NOMO-1 treated with DMSO at 0.1 percent for 48 hours (cell line): Measurements from ENCODE around the gene KIAA2012.
A peak's percentile ranks its signal among the peaks of the same experiment; 100 is the strongest.

Experiments used
- DNase-seq: peaks from one replicate; lab custom pipeline; 2025; ENCODE audit not compliant: unreplicated experiment; lab: John Stamatoyannopoulos, UW

Gene KIAA2012

DNA sequence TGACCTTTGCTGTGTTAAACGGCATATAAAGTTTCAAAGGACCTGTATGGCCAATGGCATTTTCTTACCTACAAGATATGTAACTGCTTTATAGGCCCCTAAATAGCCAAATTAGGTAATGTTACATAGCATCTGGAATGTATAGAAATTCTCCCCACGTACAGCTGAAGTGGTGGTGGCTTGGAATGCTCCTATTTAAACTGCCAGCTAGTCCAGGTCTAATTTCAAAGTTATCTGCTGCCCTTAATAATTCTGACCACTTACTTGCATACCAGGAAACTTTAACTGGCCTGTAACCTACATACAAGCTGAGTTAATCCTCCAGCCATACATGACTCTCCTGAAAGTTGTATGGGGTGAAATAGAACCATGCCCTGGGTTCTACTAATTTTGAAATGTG lies 1.3 kb downstream of the KIAA2012 start:
- no peak for DNase-seq

DNA sequence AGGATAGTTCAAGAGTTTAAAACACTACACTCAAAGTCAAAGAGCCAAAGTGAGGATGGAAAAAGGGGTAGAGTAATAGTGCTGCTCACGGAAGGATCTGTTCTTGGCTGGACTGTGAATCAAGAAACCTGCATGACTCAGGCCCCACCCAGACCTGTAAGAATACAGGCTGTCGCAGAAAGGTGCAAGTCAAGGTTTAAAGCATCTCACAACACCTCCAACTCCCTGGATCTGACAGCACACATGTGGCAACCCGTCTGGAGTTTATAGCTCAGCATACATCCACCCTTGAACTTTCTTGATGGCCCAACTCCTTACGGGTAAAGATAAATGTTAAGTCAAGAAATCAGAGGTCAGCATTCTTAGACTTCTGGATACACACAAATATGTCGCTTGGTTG lies 6.3 kb downstream of the KIAA2012 start:
- DNase-seq: no peak

DNA sequence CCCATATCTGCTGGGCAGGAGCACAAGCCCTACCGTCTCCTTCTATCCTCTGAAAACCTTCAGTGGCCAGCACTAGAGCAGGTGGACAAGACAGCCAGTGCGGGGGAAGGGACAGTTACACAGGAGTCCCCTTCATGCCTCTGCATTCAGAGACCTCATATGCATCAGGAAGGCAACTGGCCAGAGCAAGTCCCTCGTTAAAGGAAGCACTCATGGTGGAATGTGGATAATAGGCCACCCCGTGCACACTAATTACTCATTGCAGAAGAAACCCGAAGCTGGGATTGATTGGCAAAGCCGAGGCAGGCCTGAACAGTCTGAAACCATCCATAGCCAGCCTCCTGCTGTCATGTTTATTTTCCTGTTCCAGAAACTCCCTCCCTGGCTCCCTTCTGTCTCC lies 11.2 kb downstream of the KIAA2012 start:
- no peak for DNase-seq

- no peak for DNase-seq
Measured at GRCh38 chr2:202088777-202089176, 15.7 kb downstream of the KIAA2012 start.

GRCh38 chr2:202090530-202090929 lies 17.5 kb downstream of the KIAA2012 start:
- no peak for DNase-seq

- DNase-seq: peak; percentile 38
Measured at GRCh38 chr2:202091476-202091875, 18.4 kb downstream of the KIAA2012 start.

DNA sequence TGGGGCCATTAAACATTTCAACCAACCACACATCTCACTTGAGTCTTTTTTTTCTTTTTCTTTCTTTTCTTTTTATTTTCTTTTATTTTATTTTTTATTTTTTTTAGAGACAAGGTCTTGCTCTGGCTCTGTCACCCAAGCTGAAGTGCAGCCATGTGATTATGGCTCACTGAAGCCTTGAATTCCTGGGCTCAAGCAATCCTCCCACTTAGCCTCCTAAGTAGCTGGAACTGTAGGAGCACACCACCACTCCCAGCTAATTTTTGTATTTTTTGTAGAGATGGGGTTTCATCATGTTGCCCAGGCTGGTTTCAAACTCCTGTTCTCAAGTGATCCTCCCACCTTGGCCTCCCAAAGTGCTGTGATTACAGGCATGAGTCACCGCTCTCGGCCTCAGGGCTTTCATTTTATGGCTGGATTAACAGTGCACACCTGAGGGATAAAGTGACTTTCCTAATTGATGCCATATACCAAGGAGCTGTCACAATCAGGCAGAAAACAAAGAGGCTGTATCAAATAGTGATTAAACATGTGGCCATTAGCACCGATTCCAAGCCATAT lies 21.5 kb downstream of the KIAA2012 start:
- DNase-seq: no peak

DNA sequence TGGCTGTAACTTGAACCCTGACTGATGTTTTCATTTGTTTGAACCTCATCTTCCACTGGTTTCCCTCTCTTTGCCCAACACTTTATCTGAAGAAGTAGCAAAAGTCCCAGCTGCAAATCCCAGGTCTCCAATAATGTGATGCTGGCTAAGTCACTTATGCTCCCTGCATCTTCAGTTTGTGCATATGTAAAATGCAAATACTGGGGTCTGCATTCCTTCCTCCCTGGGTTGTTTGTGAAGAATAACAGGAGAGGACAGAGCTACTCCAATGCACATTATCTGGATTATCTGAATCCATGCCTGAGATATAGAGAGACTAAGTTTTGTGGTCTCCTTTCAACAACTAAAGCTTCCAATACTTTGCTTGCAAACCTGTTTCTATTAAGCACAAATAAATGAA lies 22.2 kb downstream of the KIAA2012 start:
- DNase-seq: no peak

GRCh38 chr2:202096736-202097135 lies 23.7 kb downstream of the KIAA2012 start:
- DNase-seq: no peak

GRCh38 chr2:202098291-202098690 lies 25.2 kb downstream of the KIAA2012 start:
- DNase-seq: no peak

GRCh38 chr2:202099515-202099914 lies 26.5 kb downstream of the KIAA2012 start:
- DNase-seq: no peak

- no peak for DNase-seq
Measured at GRCh38 chr2:202100176-202100575, 27.1 kb downstream of the KIAA2012 start.

DNA sequence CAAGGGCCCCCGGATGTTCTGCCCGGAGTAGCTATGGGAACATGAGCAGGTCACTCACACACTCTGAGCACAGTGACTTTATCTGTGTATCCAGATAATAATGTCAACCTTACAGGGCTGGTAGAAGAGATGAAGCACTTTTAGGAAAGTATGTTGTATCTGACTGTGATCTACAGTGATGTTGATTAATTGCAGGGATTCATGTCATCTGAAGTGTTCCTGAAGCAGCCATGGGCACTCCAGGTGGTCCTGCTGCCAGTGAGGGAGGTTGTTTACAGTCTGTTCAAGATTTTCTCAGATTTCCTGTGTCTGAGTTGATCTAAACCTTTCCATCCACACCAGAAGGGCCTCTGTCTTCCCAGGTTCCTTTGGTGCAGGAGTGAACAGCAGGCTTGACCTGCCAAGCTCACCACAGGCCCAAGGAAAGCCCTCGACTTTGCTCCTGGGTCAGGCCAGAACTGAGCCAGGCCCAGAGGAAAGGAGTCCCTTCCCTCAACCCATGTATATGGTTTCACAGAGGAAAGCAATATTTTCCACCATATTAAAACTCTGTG lies 28.0 kb downstream of the KIAA2012 start:
- no peak for DNase-seq

DNA sequence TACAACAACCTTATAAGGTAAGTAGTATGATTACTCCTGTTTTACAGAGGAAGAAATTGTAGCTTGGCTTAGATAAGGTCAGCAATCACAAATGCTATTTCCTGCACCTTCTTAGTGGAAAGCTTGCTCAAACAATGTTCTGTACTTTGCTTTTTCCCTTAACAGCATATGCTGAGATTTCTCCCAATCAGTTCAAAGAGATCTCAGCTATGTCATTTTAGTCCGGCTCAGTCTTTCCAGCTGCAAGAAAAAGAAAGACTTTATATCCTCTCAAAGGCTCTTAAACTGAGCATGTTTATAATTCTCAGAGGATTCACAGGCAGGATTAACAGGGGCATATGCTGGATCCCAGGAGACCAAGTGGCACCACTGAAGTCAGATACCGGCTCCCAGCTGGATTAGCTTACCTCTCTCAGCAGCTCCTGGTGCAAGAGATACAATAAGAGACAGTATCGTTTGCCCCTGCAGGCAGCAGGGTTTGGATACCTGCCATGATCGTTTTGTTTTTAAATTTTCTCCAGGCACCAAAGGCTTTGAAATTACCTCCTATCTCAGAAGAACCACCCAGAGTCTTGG lies 29.5 kb downstream of the KIAA2012 start:
- no peak for DNase-seq

DNA sequence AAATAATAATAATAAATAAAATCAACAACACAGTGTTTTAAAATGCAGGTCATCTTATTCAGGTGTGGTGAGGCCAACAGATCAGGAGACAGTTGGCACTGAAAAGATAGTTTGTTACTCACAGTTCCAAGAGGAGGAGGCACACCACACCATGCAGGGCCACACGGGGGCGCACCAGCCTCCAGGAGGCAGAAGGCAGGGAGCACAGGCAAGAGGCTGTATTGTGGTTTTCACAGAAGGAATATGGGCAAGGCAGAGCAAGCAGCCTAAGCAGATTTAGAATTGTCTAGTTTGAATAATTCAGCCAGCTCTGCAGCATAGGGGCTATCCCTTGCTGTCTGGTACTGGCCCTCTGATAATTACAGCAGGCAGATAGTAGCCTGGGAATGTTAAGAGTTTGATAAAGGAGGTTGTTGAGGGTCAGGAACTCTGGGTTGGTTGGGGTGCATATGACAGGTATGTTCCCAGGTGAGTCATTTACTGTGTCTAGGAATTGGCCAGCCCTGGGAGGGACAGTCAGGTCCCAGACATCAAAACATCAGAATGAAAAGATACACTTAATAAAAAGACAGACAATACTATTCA lies 31.3 kb downstream of the KIAA2012 start:
- DNase-seq: peak; percentile 67

DNA sequence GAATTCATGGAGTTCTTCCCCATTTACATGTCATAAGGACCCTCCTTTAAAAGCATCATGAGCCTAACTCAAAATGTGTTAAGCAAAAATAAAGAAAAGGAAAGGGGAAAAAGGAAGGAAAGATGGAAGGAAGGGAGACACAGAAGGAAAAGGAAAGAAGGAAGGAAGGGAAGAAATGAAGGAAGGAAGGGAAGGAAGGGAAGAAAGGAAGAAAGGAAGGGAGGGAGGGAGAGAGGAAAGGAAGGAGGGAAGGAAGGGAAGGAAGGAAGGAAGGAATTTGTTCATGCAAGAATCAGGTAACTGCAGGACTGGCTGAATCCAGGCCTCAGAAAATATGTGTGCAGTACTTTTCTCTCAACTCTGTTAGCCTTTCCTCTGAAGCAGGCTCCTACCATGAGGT lies 32.0 kb downstream of the KIAA2012 start:
- no peak for DNase-seq

DNA sequence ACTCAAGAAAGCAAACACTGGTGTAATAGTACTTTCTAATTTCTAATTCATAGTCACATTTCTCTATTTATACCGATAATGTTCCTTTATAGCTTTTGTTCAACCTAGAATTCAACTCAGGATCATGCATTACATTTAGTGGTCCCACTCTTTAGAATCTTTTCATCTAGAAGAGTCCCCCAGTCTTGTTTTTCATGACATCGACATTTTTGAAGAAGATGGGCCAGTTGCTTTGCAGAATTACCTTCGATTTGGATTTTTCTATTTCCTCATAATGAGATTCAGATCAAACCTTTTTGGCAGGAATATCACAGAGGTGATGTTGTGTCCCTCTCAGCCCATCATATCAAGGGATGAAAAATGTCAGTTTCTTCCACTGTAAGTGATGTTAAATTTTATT lies 35.3 kb downstream of the KIAA2012 start:
- DNase-seq: no peak

- no peak for DNase-seq
Measured at GRCh38 chr2:202109139-202109736, 36.2 kb downstream of the KIAA2012 start.

- DNase-seq: no peak
Measured at GRCh38 chr2:202109737-202110184, 36.7 kb downstream of the KIAA2012 start.

DNA sequence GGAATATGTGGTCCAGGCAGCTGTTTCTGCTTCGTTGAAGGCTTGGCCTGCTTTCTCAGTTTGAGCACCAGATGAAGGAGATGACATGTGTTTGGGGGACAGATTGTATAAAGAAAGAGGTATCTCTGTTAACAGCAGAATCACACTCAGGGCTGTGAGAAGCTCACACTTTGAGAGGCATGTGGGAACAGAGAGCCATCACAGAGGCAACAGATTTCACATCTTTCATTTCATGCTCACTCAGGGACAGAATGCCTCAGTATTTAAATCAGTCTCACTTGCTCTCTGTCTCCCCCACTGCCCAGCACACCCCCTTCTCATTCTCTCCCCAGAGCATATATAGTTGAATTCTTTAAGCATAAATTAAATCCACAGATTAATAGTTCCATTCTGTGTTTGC lies 37.4 kb downstream of the KIAA2012 start:
- DNase-seq: no peak

DNA sequence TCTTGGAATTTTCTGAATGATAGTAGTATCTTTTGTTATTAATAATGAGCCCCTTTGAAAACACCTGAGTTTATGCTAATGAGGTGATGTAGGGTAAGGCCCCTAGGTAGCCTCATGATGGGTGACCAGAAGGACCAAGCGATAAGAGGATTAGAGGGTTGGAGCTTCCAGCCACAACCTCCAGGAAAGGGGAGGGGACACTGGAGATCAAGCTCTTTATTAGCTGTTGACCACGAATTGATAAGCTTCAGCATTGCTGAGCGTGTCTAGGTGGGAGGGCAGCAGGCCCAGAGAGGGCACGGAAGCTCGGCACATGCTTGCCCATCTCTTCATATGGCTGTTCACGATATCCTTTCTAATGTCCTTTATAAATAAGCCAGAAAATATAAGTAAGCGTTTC lies 39.0 kb downstream of the KIAA2012 start:
- DNase-seq: no peak

DNA sequence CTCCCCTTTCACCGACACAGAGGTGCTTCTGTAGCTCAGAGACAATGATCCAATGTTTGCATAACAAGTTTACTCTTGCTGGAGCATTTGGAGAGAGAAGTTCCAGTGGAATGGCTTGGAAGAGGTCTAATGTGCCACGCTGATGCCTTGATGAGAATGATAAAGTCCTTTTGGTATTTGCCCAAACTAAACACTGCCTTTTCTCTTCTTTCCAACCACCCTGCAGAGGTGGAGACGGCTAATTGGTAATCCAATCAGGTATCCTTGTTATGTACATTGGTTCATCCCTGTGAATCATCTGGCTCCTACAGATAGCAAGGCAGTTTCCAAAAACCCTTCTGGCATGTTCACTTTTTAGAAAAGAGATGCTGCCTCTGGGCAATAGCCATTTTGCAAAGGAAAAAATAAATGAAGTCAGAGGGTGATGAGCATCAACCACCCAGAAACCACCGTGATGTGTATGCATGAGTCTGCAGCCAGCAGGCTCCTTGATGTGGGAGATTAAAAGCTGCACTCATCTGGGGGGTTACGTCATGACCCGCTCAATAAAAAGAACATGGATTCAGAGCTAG lies 40.6 kb downstream of the KIAA2012 start:
- DNase-seq: no peak
